Loucy (cell line): Measurements from ENCODE around the gene SCMH1.

ENCODE experiments used
- H2AFZ ChIP-seq: fragments of 200-600 bp; sonication (generic); 2 replicates; pipeline ENCODE4 v1.6.0; 2016; ENCODE audit warnings: antibody characterized with exemption, mild to moderate bottlenecking, low read length, moderate library complexity
- H3F3A ChIP-seq: fragments of 200-600 bp; 2 replicates; pipeline ENCODE4 v1.6.0; 2016; ENCODE audit warnings: antibody characterized with exemption, low read depth, mild to moderate bottlenecking
- H3K27me3 ChIP-seq: fragments of 200-600 bp; sonication (generic); 2 replicates; pipeline ENCODE4 v1.6.1; 2014; ENCODE audit warnings: low read length, mild to moderate bottlenecking; ENCODE audit not compliant: insufficient read depth, poor library complexity, severe bottlenecking
- H3K36me3 ChIP-seq: fragments of 200-600 bp; sonication (generic); 2 replicates; pipeline ENCODE4 v1.6.1; 2016; ENCODE audit warnings: low read length; ENCODE audit not compliant: insufficient read depth
- H3K4me1 ChIP-seq: fragments of 200-600 bp; sonication (generic); 2 replicates; pipeline ENCODE4 v1.5.1; 2014; ENCODE audit warnings: low read length, mild to moderate bottlenecking; ENCODE audit not compliant: insufficient read depth, poor library complexity, severe bottlenecking
- H3K4me2 ChIP-seq: fragments of 200-600 bp; sonication (generic); 2 replicates; pipeline ENCODE4 v1.6.0; 2014; ENCODE audit warnings: antibody characterized with exemption, low read length, low read depth, mild to moderate bottlenecking; ENCODE audit not compliant: poor library complexity, severe bottlenecking
- H3K4me3 ChIP-seq: fragments of 200-600 bp; sonication (generic); 2 replicates; pipeline ENCODE4 v1.5.1; 2014; ENCODE audit warnings: low read length, mild to moderate bottlenecking, mixed read lengths; ENCODE audit not compliant: poor library complexity, severe bottlenecking
- H3K79me2 ChIP-seq: fragments of 200-600 bp; sonication (generic); 2 replicates; pipeline ENCODE4 v1.6.1; 2014; ENCODE audit warnings: low read length; ENCODE audit not compliant: insufficient read depth
- H3K9ac ChIP-seq: fragments of 200-600 bp; sonication (generic); 2 replicates; pipeline ENCODE4 v1.6.0; 2014; ENCODE audit warnings: mild to moderate bottlenecking, low read depth, low read length, moderate library complexity; ENCODE audit not compliant: poor library complexity, severe bottlenecking
- H3K9me2 ChIP-seq: fragments of 200-600 bp; sonication (generic); replicated peaks from 2 replicates; pipeline ENCODE4 v1.6.1; 2016; ENCODE audit warnings: low read depth, low read length, mixed read lengths
- H3K9me3 ChIP-seq: fragments of 200-600 bp; sonication (generic); 2 replicates; pipeline ENCODE4 v1.6.1; 2014; ENCODE audit warnings: mild to moderate bottlenecking, antibody characterized with exemption, low read length, low read depth; ENCODE audit not compliant: insufficient read depth
- H4K20me1 ChIP-seq: fragments of 200-600 bp; sonication (generic); 2 replicates; pipeline ENCODE4 v1.6.0; 2014; ENCODE audit warnings: antibody characterized with exemption, low read length, mild to moderate bottlenecking; ENCODE audit not compliant: insufficient read depth, poor library complexity, severe bottlenecking
- CTCF ChIP-seq: fragments of 200-600 bp; sonication (generic); conservative IDR thresholded peaks from 2 replicates; pipeline ENCODE4 v1.5.1; 2014; ENCODE audit warnings: mild to moderate bottlenecking, antibody characterized with exemption, low read length
- EZH2phosphoT487 ChIP-seq: fragments of 200-600 bp; IDR thresholded peaks from 2 replicates; pipeline ENCODE4 v1.6.1; 2018; ENCODE audit warnings: antibody characterized with exemption, mild to moderate bottlenecking, moderate library complexity, borderline replicate concordance

Gene SCMH1

GRCh38 chr1:41162441-41162840 lies 79.7 kb downstream of the SCMH1 start:
- no peak for TF ChIP-seq CTCF
- TF ChIP-seq EZH2phosphoT487, result no peak
- no peaks in the 10 kb centered on the region for H3K27me3 ChIP-seq
- H3K9ac ChIP-seq, result no peak overlapping the region
- no peaks in the 10 kb centered on the region for H3K4me1 ChIP-seq
- no peaks in the 10 kb centered on the region for H3K9me2 ChIP-seq
- no peak overlapping the region for H3K4me3 ChIP-seq
- H3K4me2 ChIP-seq, result no peak overlapping the region
- H3K9me3 ChIP-seq, result peaks cover 3% of the 10 kb centered on the region; the same call in 1 of the 2 replicates
- H3K79me2 ChIP-seq, result no peaks in the 10 kb centered on the region
- peaks cover 55% of the 10 kb centered on the region for H3K36me3 ChIP-seq
- H4K20me1 ChIP-seq, result no peaks in the 10 kb centered on the region
- H2AFZ ChIP-seq, result no peak overlapping the region
- H3F3A ChIP-seq, result no peaks in the 10 kb centered on the region

DNA sequence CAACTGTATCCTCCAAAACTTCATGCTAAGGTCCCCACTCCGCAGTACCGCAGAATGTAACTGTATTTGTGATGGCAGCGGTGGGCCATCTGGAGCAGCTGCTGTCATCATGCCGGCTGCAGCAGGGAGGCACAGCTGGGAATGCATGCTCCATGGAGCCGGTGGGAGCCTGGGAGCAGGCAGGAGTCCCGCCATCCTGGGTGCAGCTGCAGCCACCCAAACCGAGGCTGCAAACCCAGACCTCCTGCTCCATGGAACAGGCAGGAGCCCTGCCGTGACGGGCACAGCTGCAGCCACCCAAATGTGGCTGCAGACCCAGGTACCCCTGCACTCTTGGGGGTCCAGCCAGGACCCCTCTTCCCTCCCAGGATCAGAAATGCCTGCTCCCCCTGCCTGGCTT lies 80.3 kb downstream of the SCMH1 start:
- H3K4me3 ChIP-seq, result no peak overlapping the region
- H3K36me3 ChIP-seq, result peaks cover 54% of the 10 kb centered on the region
- H3K79me2 ChIP-seq, result no peaks in the 10 kb centered on the region
- no peaks in the 10 kb centered on the region for H3K9me3 ChIP-seq
- H3F3A ChIP-seq, result no peaks in the 10 kb centered on the region
- no peaks in the 10 kb centered on the region for H3K27me3 ChIP-seq
- no peaks in the 10 kb centered on the region for H3K4me1 ChIP-seq
- H2AFZ ChIP-seq, result no peak overlapping the region
- H3K9ac ChIP-seq, result no peak overlapping the region
- H3K9me2 ChIP-seq, result no peaks in the 10 kb centered on the region
- no peak for TF ChIP-seq CTCF
- no peak for TF ChIP-seq EZH2phosphoT487
- H4K20me1 ChIP-seq, result no peaks in the 10 kb centered on the region
- H3K4me2 ChIP-seq, result no peak overlapping the region

- Histone ChIP-seq H3K9ac (no peak overlapping the region), H3K4me2 (no peak overlapping the region), H4K20me1 (no peaks in the 10 kb centered on the region), H3K79me2 (no peaks in the 10 kb centered on the region), H3F3A (no peaks in the 10 kb centered on the region), H2AFZ (no peak overlapping the region), H3K9me3 (no peaks in the 10 kb centered on the region), H3K4me3 (no peak overlapping the region), H3K4me1 (no peaks in the 10 kb centered on the region), H3K9me2 (no peaks in the 10 kb centered on the region), H3K36me3 (peaks cover 54% of the 10 kb centered on the region), H3K27me3 (no peaks in the 10 kb centered on the region)
- no peak for TF ChIP-seq EZH2phosphoT487
- TF ChIP-seq CTCF, result no peak
These were observed 81.5 kb downstream of the SCMH1 start for GRCh38 chr1:41160498-41161110.
